Measurements from ENCODE around the gene GDPD5.

DNA sequence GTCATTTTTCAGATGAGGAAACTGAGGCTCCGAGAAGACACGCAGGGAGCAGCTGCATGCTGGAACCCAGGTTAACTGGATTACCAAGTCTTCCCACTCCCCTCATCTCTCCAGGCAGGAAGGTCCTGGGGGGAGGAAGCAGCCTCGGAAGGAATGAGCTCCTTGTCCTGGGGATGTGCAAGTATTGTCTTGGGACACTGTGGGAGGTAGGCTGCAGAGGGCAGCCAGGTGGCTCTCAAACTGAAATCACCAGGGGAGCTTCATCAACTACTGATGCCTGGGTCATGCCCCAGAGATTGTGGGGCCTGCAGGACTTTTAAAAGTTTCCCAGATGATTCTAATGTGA, 7.6 kb downstream of the GDPD5 start:
- TF ChIP-seq ZNF24 (IDR thresholded peaks at IDR 0.05) (no peak), TAF1 (IDR thresholded peaks at IDR 0.05; ENCODE audit: control insufficient read depth, extremely low read depth, insufficient read depth, low read length, severe bottlenecking) (no peak), JUND (IDR thresholded peaks at IDR 0.05; ENCODE audit: borderline replicate concordance, low read depth, low read length) (no peak), JUND (tag; IDR thresholded peaks at IDR 0.05; ENCODE audit: borderline replicate concordance, low read depth, low read length) (no peak), RFX5 (IDR thresholded peaks at IDR 0.05; ENCODE audit: low read depth, low read length) (no peak)
